Osteocyte (in vitro differentiated cells): ENCODE measurements around the gene ICA1. TPM values are rescaled to one million over a fixed set of nuclear protein-coding genes. Genes with fewer than 3 reads are reported as not detected.

Experiments
- DNase-seq: peaks from one replicate; pipeline ENCODE4 v3.0.0; 2021; ENCODE audit warnings: mixed read lengths; ENCODE audit not compliant: unreplicated experiment; ENCODE audit errors: extremely low spot score
- H3K27ac Mint-ChIP-seq: one replicate; pipeline ENCODE4 v1.8.0; 2021; ENCODE audit warnings: mild to moderate bottlenecking, mixed read lengths; ENCODE audit not compliant: unreplicated experiment
- H3K27me3 Mint-ChIP-seq: one replicate; pipeline ENCODE4 v1.8.0; 2021; ENCODE audit warnings: mixed read lengths; ENCODE audit not compliant: unreplicated experiment
- H3K36me3 Mint-ChIP-seq: one replicate; pipeline ENCODE4 v1.8.0; 2021; ENCODE audit warnings: mixed read lengths; ENCODE audit not compliant: unreplicated experiment
- H3K4me1 Mint-ChIP-seq: one replicate; pipeline ENCODE4 v1.8.0; 2021; ENCODE audit warnings: mixed read lengths; ENCODE audit not compliant: unreplicated experiment
- H3K4me3 Mint-ChIP-seq: one replicate; pipeline ENCODE4 v1.8.0; 2021; ENCODE audit warnings: mild to moderate bottlenecking, moderate library complexity, mixed read lengths; ENCODE audit not compliant: unreplicated experiment
- H3K9me3 Mint-ChIP-seq: one replicate; pipeline ENCODE4 v1.8.0; 2021; ENCODE audit warnings: mixed read lengths; ENCODE audit not compliant: unreplicated experiment
- CTCF ChIP-seq: fragments of 200-600 bp; sonication (generic); IDR thresholded peaks from 2 replicates; pipeline ENCODE4 v1.5.0; 2021; ENCODE audit warnings: antibody characterized with exemption, mild to moderate bottlenecking, moderate library complexity
- total RNA-seq: library from RNA; stranded (reverse); gene quantifications from 2 replicates; pipeline ENCODE4 v1.2.1, GENCODE V29; 2021

The ICA1 gene
- total RNA-seq, 1 donor from 2014 or later, result 2.2 TPM

- no peak overlapping the region for H3K4me3 Mint-ChIP-seq
- H3K4me1 Mint-ChIP-seq, result no peaks in the 10 kb centered on the region
- H3K27ac Mint-ChIP-seq, result no peak overlapping the region
- no peak for DNase-seq
- no peaks in the 10 kb centered on the region for H3K9me3 Mint-ChIP-seq
- H3K27me3 Mint-ChIP-seq, result peaks cover 6% of the 10 kb centered on the region
- no peak for TF ChIP-seq CTCF
- no peaks in the 10 kb centered on the region for H3K36me3 Mint-ChIP-seq
Observed at GRCh38 chr7:8209353-8209752, 52.6 kb downstream of the ICA1 start.

GRCh38 chr7:8208816-8209215 is 53.2 kb downstream of the ICA1 start:
- no peak overlapping the region for H3K4me3 Mint-ChIP-seq
- no peak overlapping the region for H3K27ac Mint-ChIP-seq
- TF ChIP-seq CTCF, result no peak
- H3K4me1 Mint-ChIP-seq, result no peaks in the 10 kb centered on the region
- H3K36me3 Mint-ChIP-seq, result no peaks in the 10 kb centered on the region
- peaks cover 6% of the 10 kb centered on the region for H3K27me3 Mint-ChIP-seq
- H3K9me3 Mint-ChIP-seq, result no peaks in the 10 kb centered on the region
- no peak for DNase-seq

- Mint-ChIP-seq H3K27ac (no peak overlapping the region), H3K4me3 (no peak overlapping the region), H3K4me1 (no peaks in the 10 kb centered on the region), H3K9me3 (no peaks in the 10 kb centered on the region), H3K27me3 (peaks cover 6% of the 10 kb centered on the region), H3K36me3 (no peaks in the 10 kb centered on the region)
- no peak for TF ChIP-seq CTCF
- DNase-seq, result no peak
Observed at GRCh38 chr7:8206956-8207355, 55.0 kb downstream of the ICA1 start.

- no peak for TF ChIP-seq CTCF
Observed at GRCh38 chr7:8205537-8205936, 56.4 kb downstream of the ICA1 start.

GRCh38 chr7:8205031-8205387 is 57.0 kb downstream of the ICA1 start:
- no peaks in the 10 kb centered on the region for H3K9me3 Mint-ChIP-seq
- no peak for DNase-seq
- no peaks in the 10 kb centered on the region for H3K36me3 Mint-ChIP-seq
- TF ChIP-seq CTCF, result no peak
- H3K4me1 Mint-ChIP-seq, result no peaks in the 10 kb centered on the region
- H3K27ac Mint-ChIP-seq, result no peak overlapping the region
- peaks cover 6% of the 10 kb centered on the region for H3K27me3 Mint-ChIP-seq
- H3K4me3 Mint-ChIP-seq, result no peak overlapping the region

More at GRCh38 chr7:8205537-8205936, 56.4 kb downstream of the ICA1 start:
- no peak for DNase-seq
- no peaks in the 10 kb centered on the region for H3K36me3 Mint-ChIP-seq
- H3K4me1 Mint-ChIP-seq, result no peaks in the 10 kb centered on the region
- no peaks in the 10 kb centered on the region for H3K9me3 Mint-ChIP-seq
- peaks cover 6% of the 10 kb centered on the region for H3K27me3 Mint-ChIP-seq
- no peak overlapping the region for H3K4me3 Mint-ChIP-seq
- H3K27ac Mint-ChIP-seq, result no peak overlapping the region
